ENCODE measurements around the gene MNAT1.
"Not testable (repeated sequence)": the region's sequence is repeated elsewhere in the genome, so short reads cannot be mapped to it uniquely, and the experiment has no call there.

Gene MNAT1

DNA sequence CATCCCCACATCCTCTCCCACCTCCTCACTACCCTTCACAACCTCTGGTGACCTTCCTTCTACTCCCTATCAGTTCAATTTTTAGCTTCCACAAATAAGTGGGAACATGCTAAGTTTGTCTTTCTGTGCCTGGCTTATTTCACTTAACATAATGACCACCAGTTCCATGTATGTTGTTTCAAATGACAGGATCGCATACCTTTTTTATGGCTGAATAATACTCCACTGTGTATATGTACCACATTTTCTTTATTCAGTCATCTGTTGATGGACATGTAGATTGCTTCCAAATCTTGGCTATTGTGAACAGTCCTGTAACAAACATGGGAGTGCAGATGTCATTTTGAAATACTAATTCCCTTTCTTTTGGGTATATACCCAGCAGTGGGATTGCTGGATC, 147.7 kb downstream of the MNAT1 start:
- DNase-seq (ENCODE audit: low read depth in 2 of 2), result no peak

DNA sequence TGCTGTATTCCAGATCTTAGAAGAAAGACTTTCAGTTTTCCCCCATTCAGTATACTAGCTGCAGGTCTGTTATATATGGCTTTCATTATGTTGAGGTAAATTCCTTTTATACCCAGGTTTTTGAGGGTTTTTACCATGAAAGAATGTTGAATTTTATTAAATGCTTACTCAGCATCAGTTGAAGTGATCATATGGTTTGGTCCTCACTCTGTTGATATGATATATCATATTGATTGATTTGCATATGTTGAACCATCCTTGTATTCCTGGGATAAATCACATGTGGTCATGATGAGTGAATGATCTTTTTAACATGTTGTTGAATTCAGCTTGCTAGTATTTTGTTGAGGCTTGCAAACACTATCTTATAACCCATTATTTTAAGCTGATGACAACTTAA, 149.6 kb downstream of the MNAT1 start:
- no peak for DNase-seq (ENCODE audit: low read depth in 2 of 2)

DNA sequence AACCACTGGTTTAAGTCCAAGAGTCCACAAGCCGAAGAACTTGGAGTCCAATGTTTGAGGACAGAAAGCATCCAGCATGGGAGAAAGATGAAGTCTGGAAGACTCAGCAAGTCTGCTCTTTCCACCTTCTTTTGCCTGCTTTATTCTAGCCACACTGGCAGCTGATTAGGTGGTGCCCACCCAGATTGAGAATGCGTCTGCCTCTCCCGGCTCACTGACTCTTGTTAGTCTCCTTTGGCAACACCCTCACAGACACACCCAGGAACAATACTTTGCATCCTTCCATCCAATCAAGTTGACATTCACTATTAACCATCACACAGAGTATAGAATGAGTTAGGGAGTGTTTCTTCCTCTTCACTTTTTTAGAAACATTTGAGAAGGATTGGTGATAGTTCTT, 156.1 kb downstream of the MNAT1 start:
- DNase-seq (ENCODE audit: low read depth in 2 of 2), result not testable (repeated sequence)

DNA sequence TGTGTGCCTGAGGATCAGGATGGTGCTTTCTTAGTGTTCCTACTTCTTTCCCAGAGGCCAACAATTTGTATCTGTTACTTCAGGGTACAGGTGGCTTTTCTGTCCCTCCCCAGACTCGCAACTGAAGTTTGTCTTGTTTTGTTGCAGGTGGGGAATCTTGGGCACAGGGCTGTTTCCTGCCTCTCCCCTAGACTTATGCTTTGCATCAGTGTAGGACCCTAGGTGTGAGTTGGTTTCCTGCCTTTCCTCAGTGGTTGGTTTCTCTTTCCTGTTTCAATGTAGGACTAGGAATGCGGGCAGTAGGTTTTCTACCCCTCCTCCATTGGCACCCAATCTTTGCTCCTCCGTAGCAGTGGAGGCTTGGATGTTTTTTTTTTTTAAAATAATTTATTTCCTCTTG, 159.3 kb downstream of the MNAT1 start:
- DNase-seq (ENCODE audit: low read depth in 2 of 2), result no peak

DNA sequence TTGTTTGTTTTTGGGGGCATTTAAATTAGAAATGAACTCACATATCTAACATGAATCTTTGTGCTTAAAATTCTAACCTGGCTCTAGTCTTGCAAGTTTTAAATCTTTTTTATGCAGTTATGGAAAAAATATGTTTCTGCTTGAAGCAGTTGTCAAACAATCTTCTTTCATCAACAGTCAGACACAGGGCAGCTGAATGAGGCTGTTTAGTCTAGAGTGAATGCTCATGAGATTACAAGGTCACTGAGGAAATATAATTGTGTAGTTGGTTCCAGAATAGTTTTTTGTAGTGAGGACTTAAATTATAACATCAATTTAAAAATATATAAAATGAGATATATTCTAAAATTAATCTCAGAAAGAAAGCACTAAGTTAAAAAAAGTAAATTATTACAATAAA, 169.8 kb downstream of the MNAT1 start:
- DNase-seq (ENCODE audit: low read depth in 2 of 2), result no peak

DNA sequence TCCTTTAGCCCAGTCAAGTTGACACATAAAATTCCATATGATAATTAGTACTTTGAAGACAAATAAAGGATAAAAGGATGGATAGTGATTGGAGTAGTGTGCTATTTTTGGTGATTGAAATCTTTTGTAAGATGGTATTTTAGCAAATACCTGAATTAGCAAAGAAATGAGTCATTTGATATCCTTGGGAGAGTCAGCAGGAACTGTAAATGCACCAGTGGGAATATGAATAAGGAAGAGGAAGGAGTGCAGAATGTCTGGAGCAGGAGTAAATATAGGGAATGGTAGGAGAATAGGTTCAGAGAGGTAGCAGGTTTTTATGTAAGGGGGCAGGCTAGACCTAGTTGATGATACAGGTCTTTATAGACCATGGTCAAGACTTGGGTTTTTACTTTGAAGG, 171.4 kb downstream of the MNAT1 start:
- DNase-seq (ENCODE audit: low read depth in 2 of 2), result no peak

DNA sequence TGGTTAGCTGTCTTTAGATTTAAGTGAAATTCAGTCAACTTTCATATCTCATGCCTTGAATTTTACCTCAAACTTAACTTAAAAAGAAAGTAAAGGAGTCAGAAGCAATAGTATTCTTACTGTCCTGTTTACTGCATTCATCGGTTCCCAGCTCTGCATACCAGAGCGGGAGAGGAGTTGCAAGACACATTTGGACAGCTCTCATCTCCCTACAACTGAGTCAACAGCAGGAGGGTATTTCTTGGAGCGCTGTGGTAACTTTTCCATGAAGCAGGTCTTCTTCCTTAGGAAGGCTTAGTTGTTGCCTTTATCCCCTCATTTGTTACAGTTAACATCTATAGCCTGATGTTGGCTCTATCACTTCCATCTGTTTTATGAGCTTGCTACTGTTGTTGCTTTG, 181.2 kb downstream of the MNAT1 start:
- no peak for DNase-seq (ENCODE audit: low read depth in 2 of 2)

- DNase-seq (ENCODE audit: low read depth in 2 of 2), result no peak
Measured at GRCh38 chr14:60922050-60922449, 187.5 kb downstream of the MNAT1 start.

DNA sequence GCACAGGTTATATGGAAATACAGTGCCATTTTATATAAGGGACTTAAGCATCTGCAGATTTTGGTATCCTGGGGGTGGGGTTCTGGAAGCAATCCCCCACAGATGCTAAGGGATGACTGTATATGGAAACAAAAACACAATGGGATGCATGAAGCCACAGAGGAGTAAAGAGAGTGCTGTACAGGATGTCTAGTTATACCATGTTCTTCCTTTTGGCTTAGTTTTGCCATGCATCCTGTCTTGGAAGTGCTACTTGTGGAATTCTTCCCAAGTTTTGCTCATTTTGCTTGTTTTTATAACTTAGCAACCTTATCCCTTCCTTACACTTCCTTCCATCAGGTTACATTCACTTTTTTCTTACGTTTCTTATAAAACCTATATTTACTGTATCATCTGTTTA, 190.7 kb downstream of the MNAT1 start:
- no peak for DNase-seq (ENCODE audit: low read depth in 2 of 2)

DNA sequence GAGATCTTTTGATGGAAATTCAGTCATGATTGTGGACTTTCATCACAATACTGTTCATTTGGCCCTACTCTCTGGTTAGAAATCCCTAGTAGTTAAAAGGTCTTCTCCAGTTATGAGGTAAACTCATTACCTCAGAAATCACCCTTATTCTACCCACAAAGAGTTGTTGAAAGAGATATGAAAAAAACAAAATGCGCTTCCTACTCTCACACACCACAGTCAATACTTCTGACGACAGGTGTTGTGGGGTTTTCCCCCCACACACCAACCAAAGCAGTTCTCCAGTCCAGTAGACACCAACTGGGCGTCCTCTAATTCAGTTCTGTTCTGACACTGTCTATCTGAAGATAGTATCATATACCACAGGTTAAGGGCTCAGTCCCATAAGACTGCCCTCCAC, 191.4 kb downstream of the MNAT1 start:
- no peak for DNase-seq (ENCODE audit: low read depth in 2 of 2)

GRCh38 chr14:60931218-60931617, 196.7 kb downstream of the MNAT1 start:
- DNase-seq (ENCODE audit: low read depth in 2 of 2), result no peak

DNA sequence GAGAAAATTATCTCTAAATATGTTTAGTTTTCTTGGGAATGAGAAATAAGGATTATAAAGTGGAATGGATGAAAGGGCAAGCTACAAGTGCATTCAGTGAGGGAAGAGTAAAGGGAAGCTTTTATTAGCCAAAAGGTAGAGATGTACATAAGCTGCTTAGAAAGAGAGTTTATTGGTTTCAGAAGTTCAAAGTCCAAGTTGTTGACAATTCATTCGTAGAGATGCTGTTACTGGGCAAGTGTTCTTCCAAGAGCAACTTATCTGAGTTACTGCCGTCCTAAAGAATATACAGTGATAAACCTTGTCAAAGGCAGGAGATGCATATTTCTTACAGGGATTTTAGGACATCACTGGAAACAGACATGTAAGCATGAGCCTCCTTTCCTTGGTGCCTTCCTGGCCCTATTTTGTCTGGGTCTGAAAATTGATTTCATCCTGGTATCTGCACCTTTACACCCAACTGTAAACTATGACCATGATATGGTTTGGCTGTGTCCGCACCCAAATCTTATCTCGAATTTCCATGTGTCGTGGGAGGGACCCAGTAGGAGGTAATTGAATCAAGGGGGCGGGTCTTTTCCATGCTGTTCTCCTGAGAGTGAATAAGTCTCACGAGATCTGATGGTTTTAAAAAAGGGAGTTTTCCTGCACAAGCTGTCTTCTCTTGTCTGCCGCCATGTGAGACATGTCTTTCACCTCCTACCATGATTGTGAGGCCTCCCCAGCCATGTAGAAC, 199.5 kb downstream of the MNAT1 start:
- DNase-seq (ENCODE audit: low read depth in 2 of 2), result no peak

DNA sequence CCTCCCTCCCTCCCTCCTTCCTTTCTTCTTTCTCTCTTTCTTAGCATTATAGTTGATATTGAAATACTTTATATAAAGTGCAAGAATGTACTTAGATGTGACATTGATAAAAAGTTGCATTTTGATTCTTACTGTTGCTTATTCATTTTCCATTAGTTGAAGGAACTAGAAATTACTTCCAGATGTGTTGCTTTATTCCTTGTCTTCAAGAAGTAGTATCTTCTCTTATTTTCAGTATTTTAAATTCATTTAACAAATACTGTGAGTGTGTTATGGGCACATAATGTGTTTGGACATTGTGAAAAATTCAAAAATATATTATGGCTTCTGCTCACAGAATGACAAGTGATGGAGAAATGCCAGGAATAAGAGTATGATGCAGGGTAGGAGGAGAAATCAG, 200.8 kb downstream of the MNAT1 start:
- DNase-seq (ENCODE audit: low read depth in 2 of 2), result no peak

DNA sequence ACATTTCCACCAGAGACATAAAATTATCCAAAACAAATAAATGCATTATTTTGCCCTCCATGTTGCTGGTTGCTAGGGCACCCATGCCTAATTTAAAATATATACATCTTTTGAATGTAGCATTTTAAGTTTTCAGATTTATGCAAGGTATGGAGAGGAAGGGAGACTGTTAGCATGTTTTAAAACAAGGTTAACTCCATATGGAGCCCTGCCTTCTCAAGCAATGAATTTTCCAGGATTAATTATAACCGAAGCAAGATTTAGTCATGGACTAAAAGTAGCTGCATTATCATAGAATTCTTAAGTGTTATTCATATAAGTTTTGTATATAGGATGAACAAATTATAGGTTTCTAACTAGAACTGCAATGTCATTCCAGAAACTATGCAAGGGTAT, 209.1 kb downstream of the MNAT1 start:
- no peak for DNase-seq (ENCODE audit: low read depth in 2 of 2)

DNA sequence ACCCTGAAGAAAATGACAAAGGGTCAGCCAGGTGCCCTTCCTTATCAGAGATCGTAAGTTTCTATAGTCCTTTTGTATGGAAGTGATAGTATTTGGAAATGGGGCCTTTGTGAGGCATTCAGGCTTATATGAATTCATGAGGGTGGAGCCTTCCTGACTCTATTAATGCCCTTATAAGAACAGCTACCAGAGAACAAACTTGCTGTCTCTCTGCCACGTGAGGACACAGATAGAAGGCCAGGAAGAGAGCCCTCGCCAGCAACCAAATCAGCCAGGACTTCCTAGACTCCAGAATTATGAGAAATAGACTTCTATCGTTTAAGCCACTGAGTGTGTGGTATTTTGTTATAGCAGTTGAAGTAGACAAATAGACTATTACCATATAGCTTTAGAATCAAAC, 209.6 kb downstream of the MNAT1 start:
- no peak for DNase-seq (ENCODE audit: low read depth in 2 of 2)

- no peak for DNase-seq (ENCODE audit: low read depth in 2 of 2)
Measured at GRCh38 chr14:60945984-60946383, 211.4 kb downstream of the MNAT1 start.

- no peak for DNase-seq (ENCODE audit: low read depth in 2 of 2)
Measured at GRCh38 chr14:60946773-60947172, 212.2 kb downstream of the MNAT1 start.

DNA sequence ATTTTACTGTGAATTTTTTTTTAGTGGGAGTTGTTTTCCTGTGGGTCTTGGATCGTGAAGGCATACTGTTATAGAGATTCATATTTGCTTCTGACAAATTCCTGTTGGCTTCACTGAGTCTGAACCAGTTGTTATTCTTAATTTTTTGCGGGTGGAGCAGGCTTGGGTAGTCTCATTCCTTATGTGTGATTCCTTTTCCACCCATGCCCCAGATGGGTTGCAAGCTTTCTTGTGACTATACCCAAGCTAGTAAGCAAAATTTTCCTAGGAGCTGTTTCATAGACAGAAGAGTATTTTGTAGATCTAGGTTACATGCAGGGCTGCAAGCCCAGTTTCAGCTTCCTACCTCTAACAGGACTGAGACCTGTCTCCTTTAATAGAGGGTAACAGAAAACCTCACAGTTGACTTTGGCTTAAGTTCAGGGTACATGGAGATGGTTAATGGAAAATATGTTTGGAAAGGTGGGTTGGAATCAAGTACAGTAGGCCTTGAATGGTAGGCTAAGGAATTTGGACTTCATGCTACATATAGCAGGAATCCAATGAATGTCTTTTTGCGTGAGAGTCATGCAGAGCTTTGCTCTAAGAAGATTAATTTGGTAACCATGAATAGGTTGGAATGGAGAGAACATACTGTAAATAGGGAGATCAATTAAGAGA, 217.3 kb downstream of the MNAT1 start:
- DNase-seq (ENCODE audit: low read depth in 2 of 2), result no peak

- no peak for DNase-seq (ENCODE audit: low read depth in 2 of 2)
Measured at GRCh38 chr14:60956202-60956601, 221.6 kb downstream of the MNAT1 start.

- DNase-seq (ENCODE audit: low read depth in 2 of 2), result no peak
Measured at GRCh38 chr14:60956632-60957031, 222.1 kb downstream of the MNAT1 start.

GRCh38 chr14:60958146-60958545, 223.6 kb downstream of the MNAT1 start:
- DNase-seq (ENCODE audit: low read depth in 2 of 2), result no peak

DNA sequence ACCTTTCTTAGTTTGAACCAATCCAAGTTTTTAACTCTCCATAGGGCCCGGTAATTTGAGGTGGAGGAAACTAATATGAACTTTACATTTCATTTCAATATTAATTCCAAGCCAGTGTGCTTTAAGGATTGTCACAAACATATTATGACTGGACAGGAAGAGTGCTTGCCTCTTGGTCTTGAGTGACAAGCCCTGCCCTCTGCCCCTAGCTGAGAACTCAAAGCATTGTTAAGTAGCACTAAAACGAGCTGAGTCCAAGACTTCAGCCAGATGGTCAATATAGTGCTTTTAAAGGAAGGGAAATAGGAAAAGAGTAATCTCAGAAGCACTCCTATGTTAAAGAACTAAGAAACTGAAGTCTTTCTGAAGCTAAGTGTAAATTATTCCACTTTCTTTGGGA, 229.2 kb downstream of the MNAT1 start:
- no peak for DNase-seq (ENCODE audit: low read depth in 2 of 2)

DNA sequence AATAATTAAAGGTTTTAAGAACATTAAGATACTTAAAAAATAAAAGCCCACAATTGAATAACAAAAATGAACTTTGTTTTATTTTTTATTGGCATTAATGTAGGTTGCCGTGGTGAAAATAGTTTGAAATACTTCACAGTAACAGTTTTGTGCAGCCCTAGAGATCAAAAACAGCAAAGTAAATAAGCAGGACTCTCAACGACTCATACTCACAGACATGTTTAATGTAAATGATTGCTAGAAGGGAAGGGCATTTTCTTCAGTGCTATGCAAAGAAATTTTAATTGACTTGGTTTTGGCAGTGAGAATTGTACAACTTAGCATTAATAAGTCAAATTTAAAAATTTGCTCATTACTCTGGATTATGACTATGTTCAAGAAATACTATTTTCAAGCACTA, 230.3 kb downstream of the MNAT1 start:
- DNase-seq (ENCODE audit: low read depth in 2 of 2), result no peak

- no peak for DNase-seq (ENCODE audit: low read depth in 2 of 2)
Measured at GRCh38 chr14:60965402-60965801, 230.8 kb downstream of the MNAT1 start.
